Stimulated activated CD4-positive, alpha-beta T cell treated with anti-CD3 and anti-CD28 coated beads, Interleukin-2, amount 100 ng/mL, for 48 hours (primary cell): ENCODE measurements around the gene ANKMY1.

Experiments
- DNase-seq, 2 donors: peaks; one replicate each; pipeline ENCODE4 v3.0.0-alpha.2; 2020

Gene ANKMY1

GRCh38 chr2:240456447-240457222 lies 101.2 kb downstream of the ANKMY1 start:
- DNase-seq = no peak

DNA sequence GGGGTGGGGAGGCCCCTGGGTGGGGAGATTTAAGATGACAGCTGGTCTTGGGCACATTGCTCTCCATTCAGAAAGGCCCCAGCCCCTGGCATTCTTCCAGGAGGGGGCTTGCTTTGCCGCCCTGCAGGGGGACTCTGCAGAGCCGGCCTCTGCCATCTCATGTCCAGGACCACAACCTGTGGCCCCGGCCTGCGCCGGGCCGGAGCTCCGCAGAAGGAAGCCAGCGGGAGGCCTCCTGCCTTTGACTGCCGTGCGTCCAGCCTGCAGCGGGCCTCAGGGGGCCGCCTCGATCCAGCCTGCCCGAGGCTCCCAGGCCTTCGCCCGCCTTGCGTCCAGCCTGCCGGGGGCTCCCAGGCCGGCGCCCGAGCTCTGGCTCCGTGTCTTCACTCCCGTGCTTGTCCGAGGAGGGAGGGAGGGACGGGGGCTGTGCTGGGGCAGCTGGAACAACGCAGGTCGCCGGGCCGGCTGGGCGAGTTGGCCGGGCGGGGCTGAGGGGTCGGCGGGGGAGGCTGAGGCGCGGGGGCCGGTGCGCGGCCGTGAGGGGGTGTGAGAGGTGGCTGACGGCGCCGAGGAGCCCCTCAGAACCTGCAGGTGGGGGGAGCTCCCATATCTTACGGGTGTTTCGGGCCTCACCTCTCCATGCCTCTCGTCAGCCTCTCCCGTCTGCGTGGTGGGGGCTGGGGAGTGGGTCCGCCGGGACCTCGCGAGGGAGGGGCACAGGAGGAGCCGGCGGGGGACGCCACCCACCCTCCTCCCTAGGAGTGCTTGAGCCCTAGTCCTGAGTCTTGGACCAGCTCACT lies 101.9 kb downstream of the ANKMY1 start:
- DNase-seq = no peak

- no peak for DNase-seq
These were observed 102.5 kb downstream of the ANKMY1 start for GRCh38 chr2:240455272-240455646.

DNA sequence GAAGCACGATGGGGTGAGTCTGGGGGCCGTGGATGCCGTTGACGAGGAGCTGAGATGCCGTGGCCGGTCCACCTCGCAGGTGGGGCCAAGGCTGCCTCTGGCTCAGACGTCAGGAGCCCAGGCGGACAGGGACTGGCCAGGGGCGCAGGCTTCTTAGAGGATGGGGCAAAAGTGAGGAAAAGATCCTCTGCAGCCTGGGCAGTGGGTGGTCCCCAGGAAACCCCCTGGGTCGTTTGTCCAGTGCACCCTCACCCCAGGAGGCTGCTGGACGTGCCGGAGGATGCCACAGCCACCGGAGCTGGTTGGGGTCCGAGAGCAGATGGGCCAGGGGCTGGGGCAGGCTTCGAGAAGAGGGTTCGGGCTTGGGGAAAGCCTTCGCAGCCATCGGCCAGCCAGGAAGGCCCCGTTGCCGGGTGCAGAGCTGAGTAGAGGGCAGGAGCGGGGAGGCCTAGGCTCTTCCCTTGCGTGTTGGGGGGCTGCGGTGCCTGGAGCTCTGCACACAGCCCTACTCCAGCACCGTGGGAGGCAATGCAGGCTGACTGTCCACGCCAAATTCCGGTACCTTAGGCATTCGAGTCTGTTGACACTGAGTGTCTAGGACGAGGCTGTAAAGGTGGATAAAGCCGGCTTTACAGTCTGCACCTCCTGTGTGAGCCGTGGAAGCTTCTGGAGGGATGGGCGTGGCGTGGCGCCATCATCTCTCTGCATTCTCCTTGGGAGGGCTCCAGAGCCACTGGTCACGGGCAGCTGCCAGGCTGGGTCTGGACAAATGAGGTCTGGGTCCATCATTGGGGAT lies 103.5 kb downstream of the ANKMY1 start:
- no peak for DNase-seq

- no peak for DNase-seq
These were observed 104.2 kb downstream of the ANKMY1 start for GRCh38 chr2:240453461-240454105.

GRCh38 chr2:240452462-240453256 lies 105.1 kb downstream of the ANKMY1 start:
- DNase-seq = no peak

GRCh38 chr2:240451791-240452461 lies 105.9 kb downstream of the ANKMY1 start:
- no peak for DNase-seq

DNA sequence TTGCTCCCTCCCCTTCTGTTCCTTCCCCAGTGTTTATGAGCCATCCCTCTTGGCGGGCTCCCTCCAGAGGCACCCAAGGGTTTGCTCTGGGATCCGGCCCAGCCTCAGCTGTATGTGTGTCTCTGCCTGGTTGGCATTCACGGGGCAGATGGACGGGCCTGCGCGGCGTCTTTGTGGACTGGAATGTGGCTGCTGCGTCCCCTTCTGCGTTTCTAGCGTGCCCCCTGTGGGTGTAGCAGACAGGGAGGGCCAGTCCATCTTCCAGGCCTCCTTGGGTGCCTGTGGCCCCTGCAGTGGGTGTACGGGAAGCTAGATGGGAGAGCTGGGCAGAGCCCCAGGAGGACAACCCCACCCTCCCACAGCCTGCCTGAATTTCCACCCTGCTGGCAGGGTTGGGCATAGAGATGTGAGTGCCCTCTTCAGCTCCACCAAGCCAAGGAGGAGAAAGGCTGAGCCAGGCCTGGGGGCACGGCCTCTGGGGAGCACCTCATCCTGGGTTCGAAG lies 106.6 kb downstream of the ANKMY1 start:
- no peak for DNase-seq

DNA sequence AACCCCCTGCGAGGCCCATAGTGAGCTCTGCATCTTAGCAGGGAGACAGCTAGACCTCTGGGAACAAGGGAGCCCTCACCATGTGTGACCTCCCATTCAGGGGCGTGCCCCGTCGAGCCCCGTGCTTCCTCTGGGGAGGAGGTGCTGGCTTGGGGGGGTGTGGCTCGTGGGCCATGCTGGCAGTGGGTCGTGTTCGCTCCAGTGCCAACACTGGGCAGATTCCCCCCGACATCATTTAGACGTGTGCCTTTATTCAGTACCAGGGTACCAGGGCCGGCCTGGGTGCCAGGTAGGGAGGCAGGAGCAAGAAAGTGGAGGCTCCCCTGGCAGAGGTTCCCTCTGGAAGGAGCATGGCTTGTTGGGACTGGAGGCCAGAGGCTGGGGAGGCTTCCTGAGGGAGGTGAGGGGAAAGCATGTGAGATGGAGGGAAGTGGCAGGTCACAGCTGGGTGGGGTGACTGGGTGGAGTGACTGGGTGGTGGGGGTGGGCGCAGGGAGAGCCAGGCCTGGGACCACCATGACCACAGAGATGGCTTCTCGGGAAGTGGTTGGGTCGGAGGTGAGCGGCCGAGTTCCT lies 107.2 kb downstream of the ANKMY1 start:
- no peak for DNase-seq

- no peak for DNase-seq
These were observed 107.8 kb downstream of the ANKMY1 start for GRCh38 chr2:240449764-240450531.

GRCh38 chr2:240448387-240449274 lies 109.2 kb downstream of the ANKMY1 start:
- no peak for DNase-seq

- DNase-seq = no peak
These were observed 109.9 kb downstream of the ANKMY1 start for GRCh38 chr2:240447934-240448333.

DNA sequence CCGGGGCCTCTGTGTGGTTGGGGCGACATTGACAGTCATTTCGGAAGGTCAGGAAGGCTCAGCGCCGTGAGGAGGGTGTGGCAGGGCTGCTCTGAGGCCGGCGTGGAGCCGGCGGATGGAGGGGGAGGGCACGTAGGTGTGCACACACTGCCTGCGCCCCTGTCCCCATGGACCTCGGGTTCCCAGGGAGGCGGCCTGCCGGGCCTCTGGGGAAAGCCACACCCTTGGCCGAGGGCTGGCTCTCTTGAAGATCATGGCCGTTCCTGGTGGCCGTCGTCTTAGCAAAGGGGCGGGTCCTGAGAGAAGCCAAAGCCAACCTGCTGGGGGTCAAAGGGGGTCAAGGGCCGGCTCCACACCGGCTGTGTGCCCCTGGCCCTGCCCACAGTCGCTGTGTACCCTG lies 110.5 kb downstream of the ANKMY1 start:
- DNase-seq = no peak

GRCh38 chr2:240446664-240447175 lies 111.1 kb downstream of the ANKMY1 start:
- no peak for DNase-seq

- no peak for DNase-seq
These were observed 111.7 kb downstream of the ANKMY1 start for GRCh38 chr2:240445961-240446663.

- DNase-seq = no peak
These were observed 113.3 kb downstream of the ANKMY1 start for GRCh38 chr2:240444464-240444863.

GRCh38 chr2:240443891-240444301 lies 113.9 kb downstream of the ANKMY1 start:
- DNase-seq = no peak
